Smooth muscle cell (in vitro differentiated cells): ENCODE results near the gene BCL2L12. TPM values are rescaled to one million over a fixed set of nuclear protein-coding genes. Genes with fewer than 3 reads are reported as not detected.
A peak's percentile ranks its signal among the peaks of the same experiment; 100 is the strongest.

Experiments
- DNase-seq: peaks from one replicate; lab custom pipeline; 2025; ENCODE audit not compliant: unreplicated experiment; lab: John Stamatoyannopoulos, UW
- H2AFZ ChIP-seq: fragments of 200-600 bp; sonication (generic); 2 replicates; pipeline ENCODE4 v1.6.0; 2016; ENCODE audit warnings: antibody characterized with exemption, low read depth, mild to moderate bottlenecking
- H3F3A ChIP-seq: fragments of 200-600 bp; sonication (generic); 2 replicates; pipeline ENCODE4 v1.6.0; 2017; ENCODE audit warnings: antibody characterized with exemption, low read depth
- H3K27ac ChIP-seq: fragments of 200-600 bp; sonication (generic); 2 replicates; pipeline ENCODE4 v1.5.1; 2016; ENCODE audit warnings: low read depth, mild to moderate bottlenecking
- H3K27me3 ChIP-seq: fragments of 200-600 bp; sonication (generic); 2 replicates; pipeline ENCODE4 v1.6.1; 2016; ENCODE audit warnings: low read depth, mild to moderate bottlenecking
- H3K36me3 ChIP-seq: fragments of 200-600 bp; sonication (generic); 2 replicates; pipeline ENCODE4 v1.5.1; 2016; ENCODE audit warnings: low read depth
- H3K4me1 ChIP-seq: fragments of 200-600 bp; sonication (generic); 2 replicates; pipeline ENCODE4 v1.5.1; 2016; ENCODE audit warnings: low read depth
- H3K4me2 ChIP-seq: fragments of 200-600 bp; sonication (generic); 2 replicates; pipeline ENCODE4 v1.6.0; 2016; ENCODE audit warnings: mild to moderate bottlenecking
- H3K4me3 ChIP-seq: fragments of 200-600 bp; sonication (generic); 2 replicates; pipeline ENCODE4 v1.5.1; 2016; ENCODE audit warnings: mild to moderate bottlenecking
- H3K79me2 ChIP-seq: fragments of 200-600 bp; sonication (generic); 2 replicates; pipeline ENCODE4 v1.6.0; 2016; ENCODE audit warnings: low read depth, mild to moderate bottlenecking
- H3K9ac ChIP-seq: fragments of 200-600 bp; sonication (generic); 2 replicates; pipeline ENCODE4 v1.6.0; 2016; ENCODE audit warnings: low read depth
- H3K9me3 ChIP-seq: fragments of 200-600 bp; sonication (generic); replicated peaks from 2 replicates; pipeline ENCODE4 v1.5.1; 2016; ENCODE audit warnings: low read depth
- H4K20me1 ChIP-seq: fragments of 200-600 bp; sonication (generic); 2 replicates; pipeline ENCODE4 v1.6.0; 2016; ENCODE audit warnings: low read depth
- CTCF ChIP-seq: fragments of 200-600 bp; sonication (generic); IDR thresholded peaks from 2 replicates; pipeline ENCODE4 v1.5.1; 2017; ENCODE audit warnings: borderline replicate concordance, mild to moderate bottlenecking, antibody characterized with exemption; ENCODE audit not compliant: insufficient read depth, poor library complexity, severe bottlenecking
- WGBS: methylation state at CpG from one replicate; pipeline ENCODE4 v1.1.7; 2016; ENCODE audit warnings: low lambda C conversion rate; 5-methylcytosine and 5-hydroxymethylcytosine counted together
- polyA plus RNA-seq: library from polyadenylated mRNA; unstranded; fragments of >200 nt; fragmentation: Nextera tagmentation; extraction: Ambion mirVana; gene quantifications from 2 replicates; pipeline ENCODE4 v1.2.1, GENCODE V29; 2016
- total RNA-seq: library from RNA; depleted of rRNA; stranded (reverse); fragments of >200 nt; gene quantifications from 2 replicates; pipeline ENCODE4 v1.2.3, GENCODE V29; 2014

BCL2L12 gene
- total and polyA plus RNA-seq, 2 experiments from 2014 or later, result 10.8 to 34.0 TPM

- 98% methylated on average over 8 of the region's 8 CpGs for WGBS
- Histone ChIP-seq H3F3A (peaks cover 13% of the 10 kb centered on the region), H3K9ac (no peak overlapping the region), H3K27me3 (no peaks in the 10 kb centered on the region), H3K27ac (no peak overlapping the region), H3K4me2 (no peak overlapping the region), H3K36me3 (no peaks in the 10 kb centered on the region), H3K79me2 (peaks cover 53% of the 10 kb centered on the region), H3K4me1 (peaks cover 16% of the 10 kb centered on the region), H4K20me1 (peaks cover 74% of the 10 kb centered on the region), H2AFZ (no peak overlapping the region), H3K9me3 (no peaks in the 10 kb centered on the region), H3K4me3 (no peak overlapping the region)
- no peak for DNase-seq
- no peak for TF ChIP-seq CTCF
Measured at GRCh38 chr19:49682274-49682673, 16.5 kb downstream of the BCL2L12 start.

GRCh38 chr19:49683814-49684250 is 18.1 kb downstream of the BCL2L12 start:
- peaks cover 65% of the 10 kb centered on the region for H4K20me1 ChIP-seq
- peaks cover 4% of the 10 kb centered on the region for H3F3A ChIP-seq
- no peak for TF ChIP-seq CTCF
- peaks cover 15% of the 10 kb centered on the region for H3K4me1 ChIP-seq
- no peak overlapping the region for H3K4me3 ChIP-seq
- no peak overlapping the region for H3K9ac ChIP-seq
- no peak overlapping the region for H3K4me2 ChIP-seq
- no peak for DNase-seq
- H2AFZ ChIP-seq, result no peak overlapping the region
- H3K27me3 ChIP-seq, result no peaks in the 10 kb centered on the region
- H3K79me2 ChIP-seq, result peaks cover 38% of the 10 kb centered on the region
- WGBS, result 96% methylated on average over 18 of the region's 18 CpGs
- H3K9me3 ChIP-seq, result no peaks in the 10 kb centered on the region
- no peak overlapping the region for H3K27ac ChIP-seq
- no peaks in the 10 kb centered on the region for H3K36me3 ChIP-seq

- no peak for DNase-seq
- H3K4me1 ChIP-seq, result peaks cover 9% of the 10 kb centered on the region
- no peak overlapping the region for H3K4me3 ChIP-seq
- H3K79me2 ChIP-seq, result peaks cover 32% of the 10 kb centered on the region
- no peaks in the 10 kb centered on the region for H3F3A ChIP-seq
- peak; percentile 33 for TF ChIP-seq CTCF
- H4K20me1 ChIP-seq, result peaks cover 62% of the 10 kb centered on the region
- no peaks in the 10 kb centered on the region for H3K36me3 ChIP-seq
- H2AFZ ChIP-seq, result no peak overlapping the region
- no peak overlapping the region for H3K9ac ChIP-seq
- no peak overlapping the region for H3K27ac ChIP-seq
- no peaks in the 10 kb centered on the region for H3K9me3 ChIP-seq
- 92% methylated on average over 30 of the region's 35 CpGs for WGBS
- no peaks in the 10 kb centered on the region for H3K27me3 ChIP-seq
- H3K4me2 ChIP-seq, result no peak overlapping the region
Measured at GRCh38 chr19:49684251-49684982, 18.7 kb downstream of the BCL2L12 start.
